GM12874 (cell line): ENCODE data around the gene FAM83E.

Source experiments
- TF ChIP-seq, protein P1 (sequence below): IDR thresholded peaks from 2 replicates; pipeline ENCODE4 v1.5.1; 2011; ENCODE audit warnings: low read depth, mild to moderate bottlenecking, control low read depth, low read length, moderate library complexity; ENCODE audit not compliant: insufficient read depth

Gene FAM83E

DNA sequence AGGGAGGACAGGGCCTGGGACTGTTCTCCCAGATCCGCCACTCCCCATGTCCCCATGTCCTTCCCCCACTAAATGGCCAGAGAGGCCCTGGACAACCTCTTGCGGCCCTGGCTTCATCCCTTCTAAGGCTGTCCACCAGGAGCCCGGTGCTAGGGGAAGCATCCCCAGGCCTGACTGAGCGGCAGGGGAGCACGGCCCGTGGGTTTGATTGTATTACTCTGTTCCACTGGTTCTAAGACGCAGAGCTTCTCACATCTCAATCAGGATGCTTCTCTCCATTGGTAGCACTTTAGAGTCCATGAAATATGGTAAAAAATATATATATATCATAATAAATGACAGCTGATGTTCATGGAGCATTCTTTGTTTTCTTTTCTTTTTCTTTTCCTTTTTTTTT, 7.5 kb downstream of the FAM83E start:
- TF ChIP-seq, protein P1, sequence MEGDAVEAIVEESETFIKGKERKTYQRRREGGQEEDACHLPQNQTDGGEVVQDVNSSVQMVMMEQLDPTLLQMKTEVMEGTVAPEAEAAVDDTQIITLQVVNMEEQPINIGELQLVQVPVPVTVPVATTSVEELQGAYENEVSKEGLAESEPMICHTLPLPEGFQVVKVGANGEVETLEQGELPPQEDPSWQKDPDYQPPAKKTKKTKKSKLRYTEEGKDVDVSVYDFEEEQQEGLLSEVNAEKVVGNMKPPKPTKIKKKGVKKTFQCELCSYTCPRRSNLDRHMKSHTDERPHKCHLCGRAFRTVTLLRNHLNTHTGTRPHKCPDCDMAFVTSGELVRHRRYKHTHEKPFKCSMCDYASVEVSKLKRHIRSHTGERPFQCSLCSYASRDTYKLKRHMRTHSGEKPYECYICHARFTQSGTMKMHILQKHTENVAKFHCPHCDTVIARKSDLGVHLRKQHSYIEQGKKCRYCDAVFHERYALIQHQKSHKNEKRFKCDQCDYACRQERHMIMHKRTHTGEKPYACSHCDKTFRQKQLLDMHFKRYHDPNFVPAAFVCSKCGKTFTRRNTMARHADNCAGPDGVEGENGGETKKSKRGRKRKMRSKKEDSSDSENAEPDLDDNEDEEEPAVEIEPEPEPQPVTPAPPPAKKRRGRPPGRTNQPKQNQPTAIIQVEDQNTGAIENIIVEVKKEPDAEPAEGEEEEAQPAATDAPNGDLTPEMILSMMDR: no peak

DNA sequence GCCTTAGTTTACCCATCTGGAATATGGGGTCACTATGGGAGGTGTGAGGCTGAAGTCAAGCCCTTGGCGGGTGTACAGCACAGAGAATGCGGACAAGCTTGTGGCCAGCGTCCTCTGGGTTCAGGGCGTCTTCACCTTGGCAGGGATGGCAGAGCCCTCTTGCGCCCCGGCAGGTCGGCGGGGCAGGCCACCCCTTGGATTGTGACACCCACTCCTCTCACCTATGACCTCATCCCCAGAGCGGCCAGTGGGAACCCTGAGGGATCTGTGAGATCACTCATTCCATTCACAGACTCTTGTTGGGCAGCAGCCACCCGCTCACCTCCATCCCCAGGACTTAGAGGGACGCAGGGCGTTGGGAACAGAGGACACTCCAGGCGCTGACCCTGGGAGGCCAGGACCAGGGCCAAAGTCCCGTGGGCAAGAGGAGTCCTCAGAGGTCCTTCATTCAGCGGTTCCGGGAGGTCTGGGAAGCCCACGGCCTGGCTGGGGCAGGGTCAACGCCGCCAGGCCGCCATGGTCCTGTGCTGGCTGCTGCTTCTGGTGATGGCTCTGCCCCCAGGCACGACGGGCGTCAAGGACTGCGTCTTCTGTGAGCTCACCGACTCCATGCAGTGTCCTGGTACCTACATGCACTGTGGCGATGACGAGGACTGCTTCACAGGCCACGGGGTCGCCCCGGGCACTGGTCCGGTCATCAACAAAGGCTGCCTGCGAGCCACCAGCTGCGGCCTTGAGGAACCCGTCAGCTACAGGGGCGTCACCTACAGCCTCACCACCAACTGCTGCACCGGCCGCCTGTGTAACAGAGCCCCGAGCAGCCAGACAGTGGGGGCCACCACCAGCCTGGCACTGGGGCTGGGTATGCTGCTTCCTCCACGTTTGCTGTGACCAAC, 8.2 kb downstream of the FAM83E start, which contains the start of gene SPACA4:
SPACA4 (plus strand) TSS at position 280 of the 896 bp plus-strand sequence; CDS start at position 517, 237 bp downstream.
- TF ChIP-seq, protein P1: no peak

DNA sequence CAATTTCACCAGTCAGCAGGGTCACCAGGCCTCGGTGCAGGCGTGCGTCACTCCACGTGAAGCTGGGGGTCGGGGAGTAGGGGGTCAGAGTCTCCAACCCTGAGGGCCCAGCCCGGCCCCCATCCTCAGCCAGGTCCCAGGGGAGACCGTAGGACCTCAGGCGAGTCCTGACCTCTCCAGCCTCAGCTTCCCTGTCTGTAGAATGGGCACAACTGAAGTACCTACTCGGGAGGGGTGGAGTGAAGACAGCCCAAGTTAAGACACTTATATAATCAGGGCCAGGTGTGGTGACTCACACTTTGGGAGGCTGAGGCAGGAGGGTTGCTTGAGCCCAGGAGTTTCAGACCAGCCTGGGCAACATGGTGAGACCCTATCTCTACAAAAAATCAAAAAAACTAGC, 11.0 kb downstream of the FAM83E start:
- TF ChIP-seq, protein P1: no peak

DNA sequence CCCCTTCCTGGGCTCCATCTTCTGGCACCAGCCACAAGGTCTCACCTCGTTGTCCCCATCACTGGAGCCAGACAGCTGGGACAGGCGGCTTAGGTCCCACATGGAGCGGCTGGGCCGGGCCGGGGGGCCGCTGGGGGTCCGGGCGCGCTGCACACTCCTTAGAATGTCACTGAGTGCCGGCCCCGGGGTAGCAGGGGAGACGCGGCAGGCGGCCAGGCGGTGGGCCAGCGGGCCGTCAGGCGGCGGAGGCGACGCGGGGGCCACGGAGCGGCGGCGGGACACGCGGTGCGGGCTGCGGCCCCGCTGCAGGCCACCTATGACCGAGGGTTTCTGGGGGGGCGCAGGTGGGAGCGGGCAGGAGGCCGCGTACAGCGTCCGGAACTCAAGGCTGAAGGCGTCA, 11.4 kb downstream of the FAM83E start:
- TF ChIP-seq, protein P1: no peak

DNA sequence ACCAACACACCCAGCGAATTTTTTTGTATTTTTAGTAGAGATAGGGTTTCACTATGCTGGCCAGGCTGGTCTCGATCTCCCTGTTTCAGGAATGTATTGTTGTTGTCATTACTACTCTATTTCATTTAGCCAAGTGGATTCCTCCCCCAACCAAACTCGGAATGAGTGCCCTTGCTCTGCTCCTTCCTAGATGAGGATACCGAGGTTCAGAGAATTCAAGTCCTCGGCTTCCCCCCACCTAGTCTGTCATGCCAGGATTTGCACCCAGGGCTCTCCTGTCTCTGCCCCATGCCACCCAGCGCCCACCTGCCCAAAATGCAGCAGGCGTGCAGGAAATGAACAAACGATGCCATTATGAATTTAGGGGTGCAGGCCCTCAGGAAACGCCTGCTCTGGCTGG, 11.9 kb downstream of the FAM83E start:
- TF ChIP-seq, protein P1: no peak

DNA sequence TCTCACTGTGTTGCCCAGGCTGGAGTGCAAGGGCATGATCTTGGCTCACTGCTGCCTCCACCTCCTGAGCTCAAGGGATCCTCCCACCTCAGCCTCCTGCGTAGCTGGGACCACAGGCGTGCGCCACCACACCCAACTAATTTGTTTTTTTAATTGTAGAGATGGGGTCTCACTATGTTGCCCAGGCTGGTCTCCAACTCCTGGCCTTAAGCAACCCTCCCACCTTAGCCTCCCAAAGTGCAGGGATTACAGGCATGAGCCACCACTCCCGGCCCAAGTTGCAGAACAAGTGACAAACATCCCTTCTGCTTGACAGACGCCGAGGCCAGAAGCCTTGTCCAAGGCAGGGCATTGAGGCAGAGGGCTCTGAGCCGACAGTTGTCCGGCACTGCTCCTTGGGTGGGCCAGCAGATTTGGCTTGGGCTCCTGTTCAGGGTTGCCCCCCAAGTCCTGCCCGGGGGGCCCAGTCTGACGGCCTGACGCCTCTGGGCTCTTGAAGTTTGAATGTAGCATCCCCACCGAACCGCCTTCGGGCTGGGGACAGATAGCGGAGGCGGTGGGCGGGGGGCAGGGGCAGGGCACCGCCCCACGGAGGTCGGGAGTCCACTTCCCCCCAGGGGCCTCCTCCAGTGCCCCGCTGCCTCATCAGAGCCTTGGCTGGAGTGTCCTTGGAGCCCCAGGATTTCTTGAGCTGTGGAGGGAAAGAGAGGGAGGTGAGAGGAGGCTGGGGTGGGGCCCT, 14.0 kb downstream of the FAM83E start:
- TF ChIP-seq, protein P1: no peak

DNA sequence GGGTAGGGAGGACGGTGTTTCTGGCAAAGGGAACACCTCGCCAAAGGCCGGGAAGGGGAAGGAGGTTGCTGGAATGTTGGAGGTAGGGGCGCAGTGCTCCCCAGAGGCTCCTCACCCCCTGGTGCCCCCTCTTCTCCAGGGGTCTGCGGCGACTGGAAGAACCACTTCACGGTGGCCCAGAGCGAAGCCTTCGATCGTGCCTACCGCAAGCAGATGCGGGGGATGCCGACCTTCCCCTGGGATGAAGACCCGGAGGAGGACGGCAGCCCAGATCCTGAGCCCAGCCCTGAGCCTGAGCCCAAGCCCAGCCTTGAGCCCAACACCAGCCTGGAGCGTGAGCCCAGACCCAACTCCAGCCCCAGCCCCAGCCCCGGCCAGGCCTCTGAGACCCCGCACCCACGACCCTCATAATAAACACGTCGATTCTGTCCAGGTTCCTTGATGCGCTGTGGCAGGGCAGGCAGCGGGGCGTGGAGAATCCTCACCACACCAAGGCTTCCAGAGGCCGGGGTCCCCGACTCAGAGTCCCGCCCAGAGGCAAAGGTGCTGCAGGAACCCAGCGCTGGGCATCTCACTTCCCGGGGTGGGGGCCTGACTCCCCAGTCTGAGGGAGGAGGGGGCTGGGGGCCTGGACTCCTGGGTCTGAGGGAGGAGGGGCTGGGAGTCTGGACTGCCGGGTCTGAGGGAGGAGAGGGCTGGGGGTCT, 15.7 kb downstream of the FAM83E start:
- TF ChIP-seq, protein P1: no peak
